Loucy (cell line): ENCODE measurements around the gene MACF1.

ENCODE experiments used
- H2AFZ ChIP-seq: fragments of 200-600 bp; sonication (generic); 2 replicates; pipeline ENCODE4 v1.6.0; 2016; ENCODE audit warnings: antibody characterized with exemption, mild to moderate bottlenecking, low read length, moderate library complexity
- H3F3A ChIP-seq: fragments of 200-600 bp; 2 replicates; pipeline ENCODE4 v1.6.0; 2016; ENCODE audit warnings: antibody characterized with exemption, low read depth, mild to moderate bottlenecking
- H3K27me3 ChIP-seq: fragments of 200-600 bp; sonication (generic); 2 replicates; pipeline ENCODE4 v1.6.1; 2014; ENCODE audit warnings: low read length, mild to moderate bottlenecking; ENCODE audit not compliant: insufficient read depth, poor library complexity, severe bottlenecking
- H3K36me3 ChIP-seq: fragments of 200-600 bp; sonication (generic); 2 replicates; pipeline ENCODE4 v1.6.1; 2016; ENCODE audit warnings: low read length; ENCODE audit not compliant: insufficient read depth
- H3K4me1 ChIP-seq: fragments of 200-600 bp; sonication (generic); 2 replicates; pipeline ENCODE4 v1.5.1; 2014; ENCODE audit warnings: low read length, mild to moderate bottlenecking; ENCODE audit not compliant: insufficient read depth, poor library complexity, severe bottlenecking
- H3K4me2 ChIP-seq: fragments of 200-600 bp; sonication (generic); 2 replicates; pipeline ENCODE4 v1.6.0; 2014; ENCODE audit warnings: antibody characterized with exemption, low read length, low read depth, mild to moderate bottlenecking; ENCODE audit not compliant: poor library complexity, severe bottlenecking
- H3K4me3 ChIP-seq: fragments of 200-600 bp; sonication (generic); 2 replicates; pipeline ENCODE4 v1.5.1; 2014; ENCODE audit warnings: low read length, mild to moderate bottlenecking, mixed read lengths; ENCODE audit not compliant: poor library complexity, severe bottlenecking
- H3K79me2 ChIP-seq: fragments of 200-600 bp; sonication (generic); 2 replicates; pipeline ENCODE4 v1.6.1; 2014; ENCODE audit warnings: low read length; ENCODE audit not compliant: insufficient read depth
- H3K9ac ChIP-seq: fragments of 200-600 bp; sonication (generic); 2 replicates; pipeline ENCODE4 v1.6.0; 2014; ENCODE audit warnings: mild to moderate bottlenecking, low read depth, low read length, moderate library complexity; ENCODE audit not compliant: poor library complexity, severe bottlenecking
- H3K9me2 ChIP-seq: fragments of 200-600 bp; sonication (generic); replicated peaks from 2 replicates; pipeline ENCODE4 v1.6.1; 2016; ENCODE audit warnings: low read depth, low read length, mixed read lengths
- H3K9me3 ChIP-seq: fragments of 200-600 bp; sonication (generic); 2 replicates; pipeline ENCODE4 v1.6.1; 2014; ENCODE audit warnings: mild to moderate bottlenecking, antibody characterized with exemption, low read length, low read depth; ENCODE audit not compliant: insufficient read depth
- H4K20me1 ChIP-seq: fragments of 200-600 bp; sonication (generic); 2 replicates; pipeline ENCODE4 v1.6.0; 2014; ENCODE audit warnings: antibody characterized with exemption, low read length, mild to moderate bottlenecking; ENCODE audit not compliant: insufficient read depth, poor library complexity, severe bottlenecking
- CTCF ChIP-seq: fragments of 200-600 bp; sonication (generic); conservative IDR thresholded peaks from 2 replicates; pipeline ENCODE4 v1.5.1; 2014; ENCODE audit warnings: mild to moderate bottlenecking, antibody characterized with exemption, low read length
- EZH2phosphoT487 ChIP-seq: fragments of 200-600 bp; IDR thresholded peaks from 2 replicates; pipeline ENCODE4 v1.6.1; 2018; ENCODE audit warnings: antibody characterized with exemption, mild to moderate bottlenecking, moderate library complexity, borderline replicate concordance

MACF1 gene

GRCh38 chr1:39261712-39262221 is 57.3 kb downstream of the MACF1 start:
- Histone ChIP-seq H3K4me2 (peak overlapping the region; percentile 62), H3K79me2 (peaks cover 87% of the 10 kb centered on the region), H3K9ac (peak overlapping the region; percentile 23), H3K27me3 (no peaks in the 10 kb centered on the region), H3K9me2 (no peaks in the 10 kb centered on the region), H4K20me1 (peaks cover 51% of the 10 kb centered on the region), H3K9me3 (no peaks in the 10 kb centered on the region), H3K4me3 (peak overlapping the region; percentile 28), H3F3A (peaks cover 10% of the 10 kb centered on the region; the same call in 1 of the 2 replicates), H3K36me3 (peaks cover 65% of the 10 kb centered on the region), H2AFZ (no peak overlapping the region), H3K4me1 (peaks cover 32% of the 10 kb centered on the region)
- TF ChIP-seq EZH2phosphoT487 (no peak), CTCF (no peak)

GRCh38 chr1:39262802-39263201 is 58.3 kb downstream of the MACF1 start:
- peak overlapping the region; percentile 62 for H3K4me2 ChIP-seq

GRCh38 chr1:39266269-39266668 is 61.8 kb downstream of the MACF1 start:
- no peak overlapping the region for H3K9ac ChIP-seq

More at GRCh38 chr1:39262802-39263201, 58.3 kb downstream of the MACF1 start:
- peaks cover 60% of the 10 kb centered on the region for H4K20me1 ChIP-seq
- no peaks in the 10 kb centered on the region for H3K27me3 ChIP-seq
- no peak overlapping the region for H3K4me3 ChIP-seq
- H3K36me3 ChIP-seq: peaks cover 55% of the 10 kb centered on the region
- TF ChIP-seq CTCF: no peak
- no peaks in the 10 kb centered on the region for H3K9me3 ChIP-seq
- peaks cover 7% of the 10 kb centered on the region; the same call in 1 of the 2 replicates for H3F3A ChIP-seq
- no peaks in the 10 kb centered on the region for H3K9me2 ChIP-seq
- no peak overlapping the region for H3K9ac ChIP-seq
- H3K79me2 ChIP-seq: peaks cover 91% of the 10 kb centered on the region
- H3K4me1 ChIP-seq: peaks cover 35% of the 10 kb centered on the region
- H2AFZ ChIP-seq: no peak overlapping the region

More at GRCh38 chr1:39266269-39266668, 61.8 kb downstream of the MACF1 start:
- H3K27me3 ChIP-seq: no peaks in the 10 kb centered on the region
- no peak overlapping the region for H3K4me3 ChIP-seq
- peaks cover 41% of the 10 kb centered on the region; the same call in 1 of the 2 replicates for H3K36me3 ChIP-seq
- peaks cover 57% of the 10 kb centered on the region for H3K4me1 ChIP-seq
- TF ChIP-seq CTCF (peak; percentile 55), EZH2phosphoT487 (no peak)
- H4K20me1 ChIP-seq: peaks cover 84% of the 10 kb centered on the region
- no peak overlapping the region for H3K4me2 ChIP-seq
- H2AFZ ChIP-seq: no peak overlapping the region
- H3K9me2 ChIP-seq: no peaks in the 10 kb centered on the region
- no peaks in the 10 kb centered on the region for H3K9me3 ChIP-seq
- peaks cover 4% of the 10 kb centered on the region; the same call in 1 of the 2 replicates for H3F3A ChIP-seq
- peaks cover 93% of the 10 kb centered on the region for H3K79me2 ChIP-seq
